PFSK-1 (cell line): ENCODE measurements around the gene LCT.

ENCODE experiments used
- FOXP2 ChIP-seq: optimal IDR thresholded peaks from 2 replicates; pipeline ENCODE3; 2011; ENCODE audit warnings: borderline replicate concordance, control low read depth, inconsistent platforms; ENCODE audit not compliant: insufficient read depth; ENCODE audit errors: extremely low read length, extremely low read depth
- POLR2AphosphoS5 ChIP-seq: IDR thresholded peaks from 2 replicates; pipeline ENCODE4 v1.6.1; 2012; ENCODE audit warnings: low read depth, mild to moderate bottlenecking, control low read depth, low read length, moderate library complexity
- SIN3A ChIP-seq: IDR thresholded peaks from 2 replicates; pipeline ENCODE4 v1.6.1; 2012; ENCODE audit warnings: mild to moderate bottlenecking, low read length, moderate library complexity, borderline replicate concordance; ENCODE audit not compliant: insufficient read depth
- TAF1 ChIP-seq: IDR thresholded peaks from 2 replicates; pipeline ENCODE4 v1.6.1; 2012; ENCODE audit warnings: low read length, control low read depth, borderline replicate concordance; ENCODE audit not compliant: insufficient read depth
- TF ChIP-seq, protein P1 (sequence below), 2 experiments: IDR thresholded peaks; 2 replicates each; pipeline versions ENCODE4 v1.6.1 to v1.8.0; 2011 to 2012; ENCODE audit warnings: low read depth in 2 of 2, low read length in 2 of 2, control low read depth in 1 of 2, inconsistent platforms in 1 of 2, mild to moderate bottlenecking in 1 of 2, moderate library complexity in 1 of 2; ENCODE audit not compliant: insufficient read depth in 1 of 2

The LCT gene

DNA sequence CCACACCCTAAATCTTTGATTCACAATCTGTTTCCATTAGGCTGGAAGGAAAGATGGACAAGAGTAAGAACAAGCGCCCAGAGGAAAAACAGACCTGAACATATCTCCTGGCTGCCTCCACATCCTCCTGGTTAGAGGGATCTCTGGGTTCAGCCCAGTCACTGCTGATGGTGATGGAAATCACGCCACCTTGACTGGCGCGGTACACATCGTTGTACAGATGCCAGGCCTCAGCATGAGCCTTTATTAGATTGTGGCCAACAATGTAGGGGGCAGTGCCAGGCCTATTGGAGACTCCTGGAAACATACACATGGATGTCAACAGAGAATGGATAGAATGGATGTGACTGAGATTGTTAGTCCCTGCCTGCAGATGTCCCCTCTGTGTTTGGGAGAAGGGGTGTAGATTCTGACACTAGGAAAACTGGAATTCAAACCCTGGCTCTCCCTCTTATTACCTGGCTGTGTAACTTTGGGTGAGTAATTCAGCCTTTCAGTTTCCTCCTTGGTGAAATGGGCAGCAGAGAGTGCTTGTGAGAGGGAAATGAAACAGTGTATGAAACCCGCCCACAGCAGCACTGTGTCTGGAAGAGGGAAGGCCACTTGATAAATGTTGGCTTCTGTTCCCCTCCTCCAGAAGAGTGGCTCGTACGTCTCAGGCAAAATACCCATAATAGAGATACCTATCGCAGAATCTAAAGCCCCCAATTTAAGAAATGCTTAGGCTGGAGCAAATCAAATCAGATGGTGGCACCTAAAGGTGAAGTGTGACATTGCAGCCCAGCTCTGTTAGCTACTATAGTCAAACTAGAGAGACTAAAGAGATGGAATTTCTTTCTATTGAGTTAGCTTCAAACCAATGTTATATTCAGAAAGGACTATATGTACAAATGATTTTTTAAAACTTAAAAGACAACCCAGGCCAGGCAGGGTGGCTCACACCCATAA lies 36.2 kb downstream of the LCT start:
- no peak for TF ChIP-seq POLR2AphosphoS5
- TF ChIP-seq FOXP2: no peak
- no peak for TF ChIP-seq SIN3A
- TF ChIP-seq, protein P1, sequence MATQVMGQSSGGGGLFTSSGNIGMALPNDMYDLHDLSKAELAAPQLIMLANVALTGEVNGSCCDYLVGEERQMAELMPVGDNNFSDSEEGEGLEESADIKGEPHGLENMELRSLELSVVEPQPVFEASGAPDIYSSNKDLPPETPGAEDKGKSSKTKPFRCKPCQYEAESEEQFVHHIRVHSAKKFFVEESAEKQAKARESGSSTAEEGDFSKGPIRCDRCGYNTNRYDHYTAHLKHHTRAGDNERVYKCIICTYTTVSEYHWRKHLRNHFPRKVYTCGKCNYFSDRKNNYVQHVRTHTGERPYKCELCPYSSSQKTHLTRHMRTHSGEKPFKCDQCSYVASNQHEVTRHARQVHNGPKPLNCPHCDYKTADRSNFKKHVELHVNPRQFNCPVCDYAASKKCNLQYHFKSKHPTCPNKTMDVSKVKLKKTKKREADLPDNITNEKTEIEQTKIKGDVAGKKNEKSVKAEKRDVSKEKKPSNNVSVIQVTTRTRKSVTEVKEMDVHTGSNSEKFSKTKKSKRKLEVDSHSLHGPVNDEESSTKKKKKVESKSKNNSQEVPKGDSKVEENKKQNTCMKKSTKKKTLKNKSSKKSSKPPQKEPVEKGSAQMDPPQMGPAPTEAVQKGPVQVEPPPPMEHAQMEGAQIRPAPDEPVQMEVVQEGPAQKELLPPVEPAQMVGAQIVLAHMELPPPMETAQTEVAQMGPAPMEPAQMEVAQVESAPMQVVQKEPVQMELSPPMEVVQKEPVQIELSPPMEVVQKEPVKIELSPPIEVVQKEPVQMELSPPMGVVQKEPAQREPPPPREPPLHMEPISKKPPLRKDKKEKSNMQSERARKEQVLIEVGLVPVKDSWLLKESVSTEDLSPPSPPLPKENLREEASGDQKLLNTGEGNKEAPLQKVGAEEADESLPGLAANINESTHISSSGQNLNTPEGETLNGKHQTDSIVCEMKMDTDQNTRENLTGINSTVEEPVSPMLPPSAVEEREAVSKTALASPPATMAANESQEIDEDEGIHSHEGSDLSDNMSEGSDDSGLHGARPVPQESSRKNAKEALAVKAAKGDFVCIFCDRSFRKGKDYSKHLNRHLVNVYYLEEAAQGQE (IDR thresholded peaks at IDR 0.05; ENCODE audit: insufficient read depth in 1 of 2, low read depth in 2 of 2, low read length in 2 of 2): no peak
- no peak for TF ChIP-seq TAF1

DNA sequence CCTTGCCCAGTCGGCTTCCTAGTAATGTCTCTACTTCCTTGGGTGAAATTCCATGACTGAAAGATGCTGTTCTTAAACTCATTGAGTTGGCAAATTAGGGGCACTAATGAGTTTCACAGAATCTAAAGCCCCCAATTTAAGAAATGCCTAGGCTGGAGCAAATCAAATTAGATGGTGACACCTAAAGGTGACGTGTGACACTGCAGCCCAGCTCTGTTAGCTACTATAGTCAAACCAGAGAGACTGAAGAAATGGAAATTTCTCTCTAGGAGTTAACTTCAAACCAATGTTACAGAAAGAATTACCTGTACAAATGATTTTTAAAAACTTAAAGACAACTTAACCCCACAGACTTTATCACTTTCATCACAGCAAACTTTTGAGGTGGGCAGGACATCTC lies 37.2 kb downstream of the LCT start:
- TF ChIP-seq FOXP2 (no peak), SIN3A (no peak), POLR2AphosphoS5 (no peak), TAF1 (no peak)
- TF ChIP-seq, protein P1 (IDR thresholded peaks at IDR 0.05; ENCODE audit: insufficient read depth in 1 of 2, low read depth in 2 of 2, low read length in 2 of 2): no peak

DNA sequence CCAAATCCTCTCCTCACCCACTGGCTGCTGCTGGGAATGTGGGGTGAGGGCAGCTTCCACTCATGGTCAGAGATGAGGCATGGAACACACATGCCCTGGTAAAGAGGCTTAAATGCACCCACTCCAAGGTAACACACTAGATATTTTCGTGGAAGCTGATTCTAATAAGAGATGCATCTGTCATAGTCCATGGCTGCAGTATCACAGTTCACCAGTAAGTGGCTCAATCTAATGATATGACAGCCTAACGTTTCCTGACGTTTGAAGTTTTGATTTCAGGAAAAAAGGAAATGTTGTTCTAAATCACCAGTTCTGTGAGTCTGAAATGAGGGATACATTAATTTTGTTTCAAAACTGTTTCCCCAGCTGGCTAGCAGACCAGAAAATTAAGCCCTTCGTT lies 38.2 kb downstream of the LCT start:
- no peak for TF ChIP-seq SIN3A
- TF ChIP-seq POLR2AphosphoS5: no peak
- TF ChIP-seq TAF1: no peak
- TF ChIP-seq, protein P1 (IDR thresholded peaks at IDR 0.05; ENCODE audit: insufficient read depth in 1 of 2, low read depth in 2 of 2, low read length in 2 of 2): no peak
- no peak for TF ChIP-seq FOXP2

DNA sequence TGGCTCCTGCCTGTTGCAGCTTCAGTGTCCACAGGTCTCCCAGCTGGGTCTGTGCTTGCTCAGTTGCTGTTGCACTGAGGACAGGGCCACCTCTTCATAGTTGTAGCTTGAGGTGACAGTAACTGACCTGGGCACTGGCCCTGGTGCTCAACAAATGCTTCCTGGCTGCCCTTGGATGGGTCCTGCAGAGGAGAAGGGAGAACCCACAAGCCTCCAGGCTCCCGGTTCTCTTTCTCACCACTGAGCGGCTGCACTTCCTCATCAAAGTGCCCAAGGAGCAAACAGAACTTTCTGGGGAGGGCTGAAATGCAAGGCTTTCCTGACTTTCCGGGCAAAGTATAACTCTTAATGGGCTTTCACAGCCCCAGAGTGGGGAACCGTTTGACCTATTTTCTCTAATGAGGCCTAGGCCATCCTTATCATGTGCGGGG lies 38.7 kb downstream of the LCT start:
- TF ChIP-seq, protein P1 (IDR thresholded peaks at IDR 0.05; ENCODE audit: insufficient read depth in 1 of 2, low read depth in 2 of 2, low read length in 2 of 2): no peak
- no peak for TF ChIP-seq FOXP2
- TF ChIP-seq POLR2AphosphoS5: no peak
- TF ChIP-seq TAF1: no peak
- no peak for TF ChIP-seq SIN3A
